Right lobe of liver (tissue), 4 donors: ENCODE data around the gene TAS2R31.

Experiments
- POLR2A ChIP-seq: fragments of 450-650 bp; IDR thresholded peaks from one replicate; pipeline ENCODE4 v1.6.1; 2017; ENCODE audit warnings: antibody characterized with exemption, mild to moderate bottlenecking
- TF ChIP-seq, protein P1 (sequence below), 4 donors: fragments of 200-600 bp in 3 of 4; fragments of 450-650 bp in 1 of 4; IDR thresholded peaks; one replicate each; pipeline versions ENCODE4 v1.5.1 to v1.8.0; 2016 to 2022; ENCODE audit warnings: antibody characterized with exemption in 4 of 4, mild to moderate bottlenecking in 2 of 4
- donor health status: DM: no; HTN: no; CAD: no.
- donor health status: DM: no; HTN: no; CAD: no.
- donor health status: DM: no; HTN: yes; CAD: no.

DNA sequence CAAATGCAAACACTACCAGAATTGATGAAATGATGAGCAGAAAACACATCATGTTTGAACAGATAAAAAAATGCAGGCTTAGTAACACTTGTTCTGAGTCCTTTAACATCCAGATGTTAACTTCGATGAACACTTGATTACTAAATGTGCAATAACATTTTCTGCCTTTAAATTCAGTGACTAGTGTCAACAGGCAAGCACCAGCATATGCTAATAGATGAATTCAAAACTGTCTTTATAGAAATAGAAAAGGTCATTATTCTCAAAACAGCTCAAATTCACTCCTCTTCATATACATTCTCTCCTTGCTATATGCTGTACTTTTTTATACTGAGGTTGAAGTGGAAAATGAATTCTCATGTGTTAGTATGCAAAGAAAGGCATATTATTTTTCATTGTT, 8.7 kb downstream of the TAS2R31 start, which contains the start of gene TAS2R19:
- TF ChIP-seq, protein P1, sequence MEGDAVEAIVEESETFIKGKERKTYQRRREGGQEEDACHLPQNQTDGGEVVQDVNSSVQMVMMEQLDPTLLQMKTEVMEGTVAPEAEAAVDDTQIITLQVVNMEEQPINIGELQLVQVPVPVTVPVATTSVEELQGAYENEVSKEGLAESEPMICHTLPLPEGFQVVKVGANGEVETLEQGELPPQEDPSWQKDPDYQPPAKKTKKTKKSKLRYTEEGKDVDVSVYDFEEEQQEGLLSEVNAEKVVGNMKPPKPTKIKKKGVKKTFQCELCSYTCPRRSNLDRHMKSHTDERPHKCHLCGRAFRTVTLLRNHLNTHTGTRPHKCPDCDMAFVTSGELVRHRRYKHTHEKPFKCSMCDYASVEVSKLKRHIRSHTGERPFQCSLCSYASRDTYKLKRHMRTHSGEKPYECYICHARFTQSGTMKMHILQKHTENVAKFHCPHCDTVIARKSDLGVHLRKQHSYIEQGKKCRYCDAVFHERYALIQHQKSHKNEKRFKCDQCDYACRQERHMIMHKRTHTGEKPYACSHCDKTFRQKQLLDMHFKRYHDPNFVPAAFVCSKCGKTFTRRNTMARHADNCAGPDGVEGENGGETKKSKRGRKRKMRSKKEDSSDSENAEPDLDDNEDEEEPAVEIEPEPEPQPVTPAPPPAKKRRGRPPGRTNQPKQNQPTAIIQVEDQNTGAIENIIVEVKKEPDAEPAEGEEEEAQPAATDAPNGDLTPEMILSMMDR (IDR thresholded peaks at IDR 0.05), result no peak
- no peak for TF ChIP-seq POLR2A
